DMS53 (cell line): ENCODE results near the gene NR1I2.
A peak's percentile ranks its signal among the peaks of the same experiment; 100 is the strongest.

Source experiments
- DNase-seq: peaks from one replicate; lab custom pipeline; 2025; lab: John Stamatoyannopoulos, UW

NR1I2 gene

DNA sequence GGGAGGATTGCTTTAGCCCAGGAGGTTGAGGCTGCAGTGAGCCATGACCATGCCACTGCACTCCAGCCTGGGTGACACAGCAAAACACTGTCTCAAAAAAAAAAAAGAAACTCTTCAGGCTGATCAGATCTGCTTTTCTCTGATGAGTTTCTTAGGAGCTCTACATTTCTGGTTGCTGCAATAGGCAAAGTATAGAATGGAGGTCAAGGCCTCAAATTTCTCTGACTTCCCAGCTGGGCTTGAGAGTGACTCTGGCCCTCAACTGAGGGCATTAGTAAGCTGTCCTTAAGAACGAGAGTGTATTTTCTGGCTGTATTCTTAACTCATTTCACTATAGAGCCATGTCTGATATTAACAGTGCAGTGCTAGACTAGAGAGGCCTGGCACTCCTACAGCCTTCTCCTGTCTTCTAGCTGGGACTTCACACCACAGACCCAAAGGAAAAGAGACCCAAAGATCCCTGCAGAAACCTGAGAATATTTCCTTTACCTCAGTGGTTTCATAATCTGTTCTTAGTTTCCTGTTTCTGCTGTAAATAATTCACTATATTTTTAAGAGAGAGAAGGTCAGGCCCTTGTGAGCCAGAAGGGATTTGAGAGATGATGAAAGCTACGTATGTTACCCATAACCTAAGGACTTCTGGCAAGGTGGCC is 2.0 kb upstream of the NR1I2 start:
- no peak for DNase-seq

DNA sequence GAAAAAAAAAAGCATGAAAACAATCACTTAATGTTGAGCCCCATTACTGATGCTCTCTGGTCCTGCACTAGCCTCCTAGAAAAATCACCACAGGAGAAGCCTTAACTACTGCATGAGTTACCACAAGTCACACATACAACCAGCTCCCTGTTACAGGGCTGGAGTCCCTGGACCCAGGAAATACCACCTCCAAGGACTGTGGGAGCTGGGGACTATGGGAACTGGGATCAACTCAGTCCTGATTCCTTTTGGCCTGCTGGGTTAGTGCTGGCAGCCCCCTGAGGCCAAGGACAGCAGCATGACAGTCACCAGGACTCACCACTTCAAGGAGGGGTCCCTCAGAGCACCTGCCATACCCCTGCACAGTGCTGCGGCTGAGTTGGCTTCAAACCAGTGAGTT is 559 bp downstream of the NR1I2 start:
- DNase-seq = no peak

- DNase-seq = no peak
Observed at GRCh38 chr3:119783255-119783654, 1.4 kb downstream of the NR1I2 start.

GRCh38 chr3:119783883-119784282 is 2.0 kb downstream of the NR1I2 start:
- no peak for DNase-seq

DNA sequence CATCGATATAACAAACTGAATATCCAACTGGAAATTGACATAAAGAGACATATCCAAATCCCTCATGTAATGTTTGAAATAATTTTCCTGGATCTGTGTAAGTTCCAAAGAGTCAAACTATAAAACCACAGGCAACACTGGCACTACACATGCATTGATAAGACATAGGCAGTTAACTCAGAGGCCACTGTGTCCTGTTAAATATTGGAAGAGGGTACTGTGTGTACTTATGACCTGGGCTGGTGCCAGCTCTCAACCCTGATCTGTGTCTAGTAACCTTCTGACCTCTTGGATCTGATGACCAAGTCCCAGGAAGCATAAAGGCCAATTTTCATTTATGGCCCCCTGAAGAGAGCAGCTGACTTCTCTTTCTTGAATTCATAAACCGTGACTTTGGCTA is 4.5 kb downstream of the NR1I2 start:
- no peak for DNase-seq

GRCh38 chr3:119790369-119790768 is 8.5 kb downstream of the NR1I2 start:
- no peak for DNase-seq

GRCh38 chr3:119792270-119792669 is 10.4 kb downstream of the NR1I2 start:
- DNase-seq = no peak

- DNase-seq = no peak
Observed at GRCh38 chr3:119794401-119794800, 12.5 kb downstream of the NR1I2 start.

DNA sequence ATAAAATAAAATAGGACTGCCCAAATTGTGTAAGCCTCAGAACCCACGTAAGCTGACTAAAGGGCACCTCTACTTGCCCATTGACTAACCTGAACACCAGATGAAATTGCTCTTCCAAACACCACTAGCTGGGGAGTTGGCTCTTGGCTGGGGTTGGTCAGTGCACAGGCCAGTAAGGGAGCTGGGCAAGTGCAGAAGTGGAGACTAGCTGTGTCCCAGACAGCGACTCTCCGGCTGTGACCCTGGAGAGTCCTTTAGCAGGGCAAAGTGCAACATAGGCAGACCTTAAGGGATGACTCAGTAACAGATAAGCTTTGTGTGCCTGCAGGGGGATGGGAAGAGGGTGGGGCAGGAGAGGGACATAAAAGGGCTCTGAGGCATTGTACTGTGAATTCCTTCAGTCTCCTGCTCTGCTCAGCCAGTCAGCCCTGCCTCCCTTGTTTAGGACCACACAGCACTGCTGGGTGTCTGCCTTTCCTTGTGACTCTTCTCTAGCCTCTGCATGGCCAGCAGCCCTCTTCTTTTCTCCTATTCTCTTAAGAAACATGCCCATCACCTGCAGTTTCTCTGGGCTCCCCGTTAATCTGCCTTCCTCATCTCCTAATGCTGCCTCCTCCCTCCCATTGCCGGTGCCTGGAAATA is 13.2 kb downstream of the NR1I2 start:
- DNase-seq = peak; percentile 81

GRCh38 chr3:119795849-119796248 is 13.9 kb downstream of the NR1I2 start:
- no peak for DNase-seq

DNA sequence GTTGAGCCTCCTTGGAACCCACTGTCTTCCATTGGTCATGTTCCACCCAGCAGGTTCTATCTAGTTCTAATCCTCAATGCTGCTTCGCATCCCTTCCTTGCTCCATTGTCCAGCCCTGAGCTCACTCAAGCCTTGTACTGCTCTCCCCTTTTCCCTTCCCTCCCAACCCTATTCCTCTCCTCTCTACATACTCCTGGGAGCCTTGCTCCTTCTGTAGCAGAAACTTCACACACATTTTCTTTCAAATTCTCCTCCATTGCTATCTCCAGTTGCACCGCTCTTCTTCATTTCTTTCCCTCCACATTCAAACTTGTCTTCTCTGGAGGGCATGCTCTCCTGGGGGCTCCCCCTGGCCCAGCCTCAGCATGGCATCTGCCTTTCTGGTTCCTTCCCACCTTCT is 14.5 kb downstream of the NR1I2 start:
- no peak for DNase-seq

DNA sequence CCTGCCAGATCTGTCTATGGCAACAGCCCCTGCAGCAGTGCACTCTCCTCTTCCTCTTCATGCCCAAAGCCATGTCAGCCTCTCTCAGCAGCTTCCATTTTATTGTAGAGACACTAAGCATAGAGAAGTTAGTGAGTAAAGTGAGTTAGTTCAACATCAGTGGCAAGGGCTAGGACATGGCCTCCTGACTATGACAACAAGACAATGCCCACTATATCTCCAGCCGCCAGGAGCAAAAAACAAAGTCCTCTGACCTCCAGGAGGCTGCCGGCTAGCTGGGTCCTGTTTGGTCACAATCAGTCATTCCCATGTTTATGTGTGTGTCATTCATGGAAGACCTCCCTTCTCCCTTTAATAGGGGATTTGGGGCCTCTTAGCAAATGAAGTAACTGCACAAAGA is 14.9 kb downstream of the NR1I2 start:
- DNase-seq = no peak

- no peak for DNase-seq
Observed at GRCh38 chr3:119800844-119801243, 18.9 kb downstream of the NR1I2 start.

DNA sequence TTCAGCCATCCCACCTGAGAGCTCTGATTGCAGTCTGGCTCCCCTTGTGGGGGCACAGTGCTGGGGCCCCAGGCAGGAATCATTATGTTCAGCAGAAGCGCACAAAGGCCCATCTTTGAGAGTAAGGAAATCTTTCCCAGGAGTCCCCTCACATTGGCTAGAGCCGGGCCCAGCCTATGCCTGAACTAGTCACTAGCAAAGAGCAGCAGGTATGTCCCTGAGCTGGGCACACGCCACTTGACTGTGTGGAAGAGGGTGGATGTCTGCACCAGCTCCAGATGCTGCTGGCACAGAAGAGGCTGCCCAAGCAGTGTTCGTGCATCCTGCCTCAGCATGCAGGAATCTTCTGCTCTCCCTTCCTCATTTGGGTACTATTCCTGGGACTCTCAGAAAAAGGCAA is 26.3 kb downstream of the NR1I2 start:
- no peak for DNase-seq

- no peak for DNase-seq
Observed at GRCh38 chr3:119808843-119809242, 26.9 kb downstream of the NR1I2 start.

- DNase-seq = peak; percentile 11
Observed at GRCh38 chr3:119809249-119810017, 27.5 kb downstream of the NR1I2 start.

DNA sequence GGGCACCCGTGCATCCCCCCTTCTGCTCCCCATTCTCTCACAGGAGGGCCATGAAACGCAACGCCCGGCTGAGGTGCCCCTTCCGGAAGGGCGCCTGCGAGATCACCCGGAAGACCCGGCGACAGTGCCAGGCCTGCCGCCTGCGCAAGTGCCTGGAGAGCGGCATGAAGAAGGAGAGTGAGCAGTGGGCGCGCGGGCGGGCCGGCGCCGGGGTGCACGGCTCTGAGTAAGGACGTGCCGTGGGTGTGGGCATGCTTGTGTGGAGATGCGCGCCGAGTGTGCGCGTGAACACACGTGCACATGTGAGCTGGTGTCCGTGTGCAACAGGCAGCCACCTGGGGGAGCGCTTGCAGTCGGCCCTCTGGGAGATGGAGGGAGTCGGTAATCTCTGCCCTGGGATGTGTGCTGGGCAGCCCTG is 28.1 kb downstream of the NR1I2 start:
- peak; percentile 69 for DNase-seq

DNA sequence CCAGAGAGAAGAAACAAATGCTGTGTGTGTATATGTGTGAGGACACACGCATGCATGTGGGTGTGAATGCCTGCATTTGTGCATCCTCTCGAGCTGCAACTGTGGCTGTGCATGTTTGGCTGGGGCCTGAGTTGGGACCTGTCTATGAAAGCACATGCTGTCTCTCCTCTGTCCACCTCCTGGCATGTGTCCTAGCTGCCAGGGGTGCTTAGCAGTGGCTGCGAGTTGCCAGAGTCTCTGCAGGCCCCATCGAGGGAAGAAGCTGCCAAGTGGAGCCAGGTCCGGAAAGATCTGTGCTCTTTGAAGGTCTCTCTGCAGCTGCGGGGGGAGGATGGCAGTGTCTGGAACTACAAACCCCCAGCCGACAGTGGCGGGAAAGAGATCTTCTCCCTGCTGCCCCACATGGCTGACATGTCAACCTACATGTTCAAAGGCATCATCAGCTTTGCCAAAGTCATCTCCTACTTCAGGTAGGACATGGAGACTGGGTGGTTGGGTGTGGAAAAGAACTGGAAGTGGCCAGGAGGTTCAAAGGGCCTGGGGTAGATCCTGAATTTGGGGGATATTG is 30.7 kb downstream of the NR1I2 start:
- no peak for DNase-seq

DNA sequence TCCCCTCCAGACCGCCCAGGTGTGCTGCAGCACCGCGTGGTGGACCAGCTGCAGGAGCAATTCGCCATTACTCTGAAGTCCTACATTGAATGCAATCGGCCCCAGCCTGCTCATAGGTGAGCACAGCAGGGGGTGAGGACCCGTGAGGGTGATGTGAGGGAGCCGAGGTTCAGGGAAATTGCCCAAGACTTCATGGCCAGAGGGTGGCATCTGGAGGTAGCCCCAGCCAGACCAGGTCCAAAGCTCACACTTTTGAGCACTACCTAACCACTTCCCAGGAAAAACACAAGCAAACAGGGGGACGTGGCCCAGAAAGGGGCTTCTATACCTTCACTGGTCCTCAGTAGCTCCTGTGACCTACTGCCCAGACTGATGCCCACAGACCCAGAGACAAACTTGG is 33.8 kb downstream of the NR1I2 start:
- no peak for DNase-seq

- no peak for DNase-seq
Observed at GRCh38 chr3:119817071-119817470, 35.2 kb downstream of the NR1I2 start.

- no peak for DNase-seq
Observed at GRCh38 chr3:119817583-119818363, 35.9 kb downstream of the NR1I2 start.

GRCh38 chr3:119818937-119819336 is 37.0 kb downstream of the NR1I2 start:
- no peak for DNase-seq
